ENCODE measurements around the gene SCARF1.

The SCARF1 gene

DNA sequence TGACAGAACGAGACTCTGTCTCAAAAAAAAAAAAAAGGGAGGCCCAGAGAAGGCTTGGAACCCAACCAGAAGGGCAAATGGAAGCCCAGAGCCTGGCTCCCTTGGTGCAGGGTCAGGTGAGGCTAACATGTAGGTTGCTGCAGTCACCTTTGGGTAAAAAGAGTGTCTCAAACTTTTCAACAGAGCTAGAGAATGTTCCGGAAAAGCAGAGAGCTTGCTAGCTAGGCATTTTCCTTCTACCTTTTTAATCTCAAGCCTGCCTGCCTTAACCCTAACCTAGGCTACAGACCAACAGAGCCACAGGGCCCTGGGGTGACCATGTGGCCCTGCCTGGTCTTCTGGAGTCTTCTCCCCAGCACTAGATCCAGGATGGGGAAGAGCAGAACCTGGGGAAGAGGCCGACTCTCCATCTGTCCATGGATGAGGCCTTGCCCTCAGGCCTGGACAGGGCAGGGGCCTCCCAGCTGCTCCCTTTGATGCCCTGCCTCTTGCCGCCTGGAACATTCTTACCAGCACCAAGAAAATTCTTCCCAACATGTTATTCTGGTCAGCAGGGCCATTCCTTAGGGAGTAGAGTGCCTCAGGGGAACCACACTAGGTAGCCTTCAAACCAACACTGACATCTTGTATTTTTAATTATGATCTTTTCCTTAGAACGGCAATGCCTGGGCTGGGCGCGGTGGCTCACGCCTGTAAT, 47.0 kb downstream of the SCARF1 start:
- Histone ChIP-seq H3K36me3 (ENCODE audit: control insufficient read depth, insufficient read depth, low read length) (no peaks in the 10 kb centered on the region), H3K27ac (ENCODE audit: low read depth, low read length) (no peak overlapping the region), H3K27me3 (ENCODE audit: control insufficient read depth, insufficient read depth, low read length) (no peaks in the 10 kb centered on the region), H3K9ac (ENCODE audit: low read length) (no peak overlapping the region), H3K4me1 (ENCODE audit: control insufficient read depth, insufficient read depth, low read length) (no peaks in the 10 kb centered on the region), H3K4me3 (ENCODE audit: low read length) (no peak overlapping the region)

DNA sequence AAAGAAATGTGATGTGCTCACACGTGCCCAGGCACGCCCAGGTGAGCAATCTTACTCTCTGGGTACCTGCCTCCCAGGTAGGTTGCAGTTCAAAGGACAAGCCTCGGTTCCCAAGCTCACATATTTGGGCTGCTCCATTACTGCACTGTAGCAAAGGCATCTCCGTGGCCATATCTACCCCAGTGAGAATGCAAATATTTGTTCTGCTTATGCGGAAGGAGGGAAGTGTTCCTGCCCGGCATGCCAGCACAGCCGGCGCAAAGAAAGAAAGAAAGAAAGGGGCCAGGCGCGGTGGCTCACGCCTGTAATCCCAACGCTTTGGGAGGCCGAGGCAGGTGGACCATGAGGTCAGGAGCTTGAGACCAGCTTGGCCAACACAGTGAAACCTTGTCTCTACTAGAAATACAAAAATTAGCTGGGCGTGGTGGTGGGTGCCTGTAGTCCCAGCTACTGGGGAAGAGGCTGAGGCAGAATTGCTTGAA, 47.6 kb downstream of the SCARF1 start:
- H3K4me3 ChIP-seq (ENCODE audit: low read length), result no peak overlapping the region
- H3K4me1 ChIP-seq (ENCODE audit: control insufficient read depth, insufficient read depth, low read length), result no peaks in the 10 kb centered on the region
- H3K27ac ChIP-seq (ENCODE audit: low read depth, low read length), result no peak overlapping the region
- H3K9ac ChIP-seq (ENCODE audit: low read length), result no peak overlapping the region
- H3K36me3 ChIP-seq (ENCODE audit: control insufficient read depth, insufficient read depth, low read length), result no peaks in the 10 kb centered on the region
- H3K27me3 ChIP-seq (ENCODE audit: control insufficient read depth, insufficient read depth, low read length), result no peaks in the 10 kb centered on the region

DNA sequence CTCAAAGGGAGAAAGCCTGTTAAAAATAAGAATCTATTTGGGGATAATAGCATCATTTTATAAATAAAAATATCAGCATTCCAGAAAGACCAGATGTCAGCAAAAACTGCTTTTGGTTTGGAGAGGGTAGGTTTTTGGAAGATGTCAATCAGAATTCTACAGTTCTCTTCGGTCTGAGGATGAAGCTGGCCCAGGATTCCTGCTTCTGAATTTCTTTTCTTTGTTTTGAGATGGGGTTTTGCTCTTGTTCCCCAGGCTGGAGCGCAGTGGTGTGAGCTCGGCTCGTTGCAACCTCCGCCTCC, 52.0 kb downstream of the SCARF1 start:
- no peak overlapping the region for H3K4me3 ChIP-seq (ENCODE audit: low read length)
- H3K27ac ChIP-seq (ENCODE audit: low read depth, low read length), result no peak overlapping the region
- no peak overlapping the region for H3K9ac ChIP-seq (ENCODE audit: low read length)
- H3K36me3 ChIP-seq (ENCODE audit: control insufficient read depth, insufficient read depth, low read length), result no peaks in the 10 kb centered on the region
- no peaks in the 10 kb centered on the region for H3K27me3 ChIP-seq (ENCODE audit: control insufficient read depth, insufficient read depth, low read length)
- H3K4me1 ChIP-seq (ENCODE audit: control insufficient read depth, insufficient read depth, low read length), result no peaks in the 10 kb centered on the region

DNA sequence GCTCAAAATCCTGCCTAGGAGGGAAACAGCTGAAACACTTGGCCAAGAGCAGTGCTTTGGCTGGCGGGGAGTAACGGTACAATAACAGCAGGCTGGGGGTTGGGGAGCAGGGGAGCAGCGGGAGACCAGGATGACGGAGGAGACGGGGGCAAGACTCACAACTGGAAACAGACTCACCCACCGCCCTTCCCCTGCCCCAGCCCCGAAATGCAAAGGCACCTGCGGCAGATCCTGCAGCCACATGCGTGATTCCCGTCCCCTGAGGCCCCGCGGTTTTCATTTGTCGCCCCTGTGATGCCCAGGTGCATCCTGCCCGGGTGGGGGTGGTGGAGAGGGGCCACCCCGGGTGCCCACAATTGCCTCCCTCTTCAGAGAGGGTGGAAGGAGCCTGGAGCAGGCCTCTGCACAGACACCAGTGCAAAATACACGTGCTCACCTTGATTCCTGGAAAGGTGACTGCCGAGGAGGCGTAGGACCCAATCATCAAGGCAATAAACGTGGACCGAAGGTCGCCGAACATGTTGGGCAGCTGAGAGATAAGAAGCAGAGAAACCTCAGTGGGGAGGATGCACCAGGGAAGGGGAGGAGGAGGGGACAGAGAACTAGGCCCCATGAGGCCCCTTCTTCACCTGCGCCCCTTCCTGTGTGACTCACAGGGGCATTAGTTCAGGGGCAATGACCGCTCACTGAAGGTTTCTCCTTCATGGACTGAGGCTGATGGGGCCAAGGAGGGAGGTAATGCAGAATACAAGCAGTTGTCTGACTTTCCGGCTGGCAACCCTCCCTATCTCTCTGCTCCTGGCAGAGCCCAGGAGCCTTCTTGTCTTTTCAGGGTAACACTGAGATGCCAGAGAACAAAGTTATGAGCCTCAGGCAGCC, 52.5 kb downstream of the SCARF1 start:
- Histone ChIP-seq H3K27me3 (ENCODE audit: control insufficient read depth, insufficient read depth, low read length) (no peaks in the 10 kb centered on the region), H3K27ac (ENCODE audit: low read depth, low read length) (no peak overlapping the region), H3K4me3 (ENCODE audit: low read length) (no peak overlapping the region), H3K4me1 (ENCODE audit: control insufficient read depth, insufficient read depth, low read length) (no peaks in the 10 kb centered on the region), H3K36me3 (ENCODE audit: control insufficient read depth, insufficient read depth, low read length) (no peaks in the 10 kb centered on the region), H3K9ac (ENCODE audit: low read length) (no peak overlapping the region)

DNA sequence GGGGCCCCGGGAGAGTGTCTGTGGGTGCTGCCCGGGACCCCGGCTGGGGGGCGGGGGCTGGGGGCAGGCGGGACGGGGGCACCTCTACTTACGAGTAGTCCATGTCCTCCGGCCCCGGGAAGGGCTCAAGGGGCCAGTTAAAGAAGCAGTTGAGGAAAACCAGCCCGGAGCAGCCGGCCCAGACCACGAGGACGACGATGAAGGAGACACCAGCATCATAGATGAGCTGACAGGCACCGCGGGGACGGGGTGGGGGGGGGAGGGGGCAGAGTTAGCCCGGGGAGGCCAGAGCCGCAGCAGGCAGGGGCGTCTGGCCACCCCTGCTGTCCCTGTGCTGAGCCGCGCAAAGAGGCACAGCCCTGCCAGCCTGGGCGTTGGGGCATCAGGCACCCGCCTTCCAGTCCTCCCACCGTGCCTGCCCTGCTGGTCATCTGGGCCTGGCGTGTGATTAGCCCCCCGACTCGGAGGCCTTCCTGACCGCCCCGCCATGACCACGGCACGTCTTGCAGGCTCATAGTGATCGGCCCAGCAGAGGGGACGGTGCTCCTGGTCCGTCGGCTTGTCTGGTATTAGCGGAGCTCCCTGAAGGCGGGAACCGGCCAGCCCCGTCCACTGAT, 54.0 kb downstream of the SCARF1 start:
- Histone ChIP-seq H3K4me3 (ENCODE audit: low read length) (no peak overlapping the region), H3K9ac (ENCODE audit: low read length) (no peak overlapping the region), H3K27ac (ENCODE audit: low read depth, low read length) (no peak overlapping the region), H3K4me1 (ENCODE audit: control insufficient read depth, insufficient read depth, low read length) (no peaks in the 10 kb centered on the region), H3K27me3 (ENCODE audit: control insufficient read depth, insufficient read depth, low read length) (no peaks in the 10 kb centered on the region), H3K36me3 (ENCODE audit: control insufficient read depth, insufficient read depth, low read length) (no peaks in the 10 kb centered on the region)

DNA sequence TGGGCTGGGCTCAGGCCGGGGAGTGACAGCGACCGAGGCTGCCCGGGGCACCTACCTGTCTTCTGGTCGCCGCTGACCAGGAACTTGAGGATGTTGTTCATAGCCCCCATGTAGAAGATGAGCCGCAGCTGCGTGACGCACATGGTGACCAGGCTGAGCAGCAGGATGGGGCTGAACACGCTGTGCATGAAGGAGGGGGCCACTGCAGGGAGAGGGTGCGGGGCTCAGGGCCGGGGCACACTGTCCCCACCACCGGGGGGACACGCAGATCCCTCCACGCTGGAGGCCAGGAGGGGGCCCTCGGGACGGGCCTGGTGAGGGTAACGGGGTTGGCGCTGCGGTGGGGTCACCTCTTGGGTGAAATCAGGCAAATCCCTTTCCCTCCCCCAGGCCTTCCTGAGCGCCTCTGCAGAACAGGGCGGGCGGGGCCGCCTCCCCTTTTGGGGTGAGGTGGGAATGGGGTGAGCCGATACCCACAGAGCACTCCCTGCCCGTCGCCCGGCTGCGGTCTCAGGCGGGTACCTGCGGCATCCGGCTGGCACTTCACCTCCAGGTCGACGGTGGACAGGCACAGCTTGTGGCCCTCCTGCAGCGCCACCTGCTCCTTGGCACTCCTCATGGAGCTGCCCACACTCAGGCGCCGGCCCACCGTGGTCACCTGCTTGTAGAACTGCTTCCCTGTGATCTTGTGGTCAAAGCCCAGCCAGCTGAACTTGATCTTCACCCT, 54.6 kb downstream of the SCARF1 start:
- Histone ChIP-seq H3K27me3 (ENCODE audit: control insufficient read depth, insufficient read depth, low read length) (no peaks in the 10 kb centered on the region), H3K4me3 (ENCODE audit: low read length) (no peak overlapping the region), H3K36me3 (ENCODE audit: control insufficient read depth, insufficient read depth, low read length) (no peaks in the 10 kb centered on the region), H3K4me1 (ENCODE audit: control insufficient read depth, insufficient read depth, low read length) (no peaks in the 10 kb centered on the region), H3K9ac (ENCODE audit: low read length) (no peak overlapping the region), H3K27ac (ENCODE audit: low read depth, low read length) (no peak overlapping the region)

DNA sequence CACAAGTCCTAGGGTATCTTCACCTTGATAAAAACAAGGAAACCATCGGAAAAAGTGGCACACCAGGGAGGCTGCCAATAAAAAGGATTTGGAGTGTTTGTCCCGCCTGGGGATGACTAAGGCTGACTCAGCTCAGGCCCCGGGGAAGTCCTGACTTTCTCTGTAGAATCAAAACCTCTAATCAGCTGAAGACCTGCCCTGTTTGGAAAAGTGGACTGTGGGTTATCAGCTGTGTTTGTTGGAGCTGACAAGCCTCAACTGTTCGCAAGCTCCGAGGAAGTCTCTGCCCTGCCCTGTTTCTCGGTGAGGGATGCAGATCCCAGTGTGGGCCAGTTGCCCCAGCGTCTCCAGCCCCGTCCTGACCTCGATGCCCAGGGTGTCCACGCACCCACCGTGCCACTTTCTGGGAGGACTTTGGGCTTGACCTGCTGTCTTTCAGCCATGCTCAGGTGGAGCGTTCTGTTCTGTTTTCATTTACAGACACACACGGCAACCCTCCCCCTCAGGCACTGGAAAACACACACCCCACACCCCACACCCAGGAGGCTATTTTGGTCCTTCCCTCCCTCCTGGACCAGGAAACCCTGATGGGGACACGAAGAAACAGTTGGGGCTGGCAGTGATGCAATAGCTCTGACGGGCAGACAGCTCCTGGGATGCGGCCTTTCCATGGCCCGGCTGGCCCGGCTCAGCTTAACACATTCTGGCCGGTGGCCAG, 55.3 kb downstream of the SCARF1 start:
- no peaks in the 10 kb centered on the region for H3K4me1 ChIP-seq (ENCODE audit: control insufficient read depth, insufficient read depth, low read length)
- H3K4me3 ChIP-seq (ENCODE audit: low read length), result no peak overlapping the region
- no peak overlapping the region for H3K9ac ChIP-seq (ENCODE audit: low read length)
- no peaks in the 10 kb centered on the region for H3K27me3 ChIP-seq (ENCODE audit: control insufficient read depth, insufficient read depth, low read length)
- H3K36me3 ChIP-seq (ENCODE audit: control insufficient read depth, insufficient read depth, low read length), result no peaks in the 10 kb centered on the region
- no peak overlapping the region for H3K27ac ChIP-seq (ENCODE audit: low read depth, low read length)

DNA sequence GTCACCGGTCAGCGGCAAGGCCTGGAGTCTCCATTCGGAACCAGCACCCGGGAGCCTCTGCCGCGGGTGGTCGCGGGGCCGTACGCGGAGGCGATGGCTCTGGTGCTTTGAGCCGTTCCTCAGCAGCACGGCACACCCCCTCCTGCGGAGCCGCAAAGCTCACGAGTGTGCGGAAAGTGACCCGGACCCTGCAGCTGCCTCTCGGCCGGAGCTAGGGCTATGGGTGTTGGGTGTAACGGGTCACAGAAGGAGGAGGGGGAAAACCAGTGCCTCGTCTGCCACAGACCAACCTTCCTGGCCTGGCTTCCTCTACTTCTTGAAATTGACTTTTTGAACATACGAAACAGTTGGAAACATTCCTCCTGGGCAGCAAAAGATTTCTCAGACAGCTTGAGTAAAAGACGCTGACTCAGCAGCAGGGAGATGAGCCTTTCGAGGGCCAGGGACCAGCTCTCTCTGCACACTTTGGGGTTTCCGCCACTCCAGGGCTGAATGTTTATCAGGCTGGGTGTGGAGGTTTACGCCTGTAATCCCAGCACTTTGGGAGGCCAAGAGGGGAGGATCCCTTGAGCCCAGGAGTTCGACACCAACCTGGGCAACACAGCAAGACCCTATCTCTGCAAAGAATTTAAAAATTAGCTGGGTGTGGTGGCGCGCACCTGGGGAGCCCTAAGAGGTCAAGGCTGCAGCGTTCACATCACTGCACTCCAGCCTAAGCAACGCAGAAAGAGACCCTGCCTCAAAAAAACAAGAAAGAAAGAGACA, 56.5 kb downstream of the SCARF1 start:
- H3K27me3 ChIP-seq (ENCODE audit: control insufficient read depth, insufficient read depth, low read length), result no peaks in the 10 kb centered on the region
- H3K36me3 ChIP-seq (ENCODE audit: control insufficient read depth, insufficient read depth, low read length), result no peaks in the 10 kb centered on the region
- H3K27ac ChIP-seq (ENCODE audit: low read depth, low read length), result no peak overlapping the region
- no peak overlapping the region for H3K9ac ChIP-seq (ENCODE audit: low read length)
- H3K4me1 ChIP-seq (ENCODE audit: control insufficient read depth, insufficient read depth, low read length), result no peaks in the 10 kb centered on the region
- H3K4me3 ChIP-seq (ENCODE audit: low read length), result no peak overlapping the region

DNA sequence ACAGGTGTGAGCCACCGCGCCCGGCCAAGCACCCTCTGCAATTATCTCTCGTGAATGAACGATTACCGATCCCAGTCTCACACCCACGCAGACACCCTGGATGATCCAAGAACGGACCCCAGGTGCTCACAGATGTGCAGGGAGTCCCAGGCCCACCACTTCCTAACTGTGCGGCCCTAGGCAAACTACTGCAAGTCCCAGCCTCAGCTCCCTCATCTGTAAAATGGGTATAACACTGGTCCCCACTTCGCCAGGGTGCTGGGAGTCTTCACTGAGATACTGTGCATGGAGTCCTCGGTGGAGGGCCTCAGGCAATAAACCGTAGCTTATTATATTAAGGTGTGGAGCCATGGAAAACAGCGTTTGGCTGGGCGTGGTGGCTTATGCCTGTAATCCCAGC, 61.4 kb downstream of the SCARF1 start:
- H3K4me1 ChIP-seq (ENCODE audit: control insufficient read depth, insufficient read depth, low read length), result no peaks in the 10 kb centered on the region
- H3K9ac ChIP-seq (ENCODE audit: low read length), result no peak overlapping the region
- H3K36me3 ChIP-seq (ENCODE audit: control insufficient read depth, insufficient read depth, low read length), result peaks cover 3% of the 10 kb centered on the region
- no peak overlapping the region for H3K4me3 ChIP-seq (ENCODE audit: low read length)
- H3K27ac ChIP-seq (ENCODE audit: low read depth, low read length), result no peak overlapping the region
- H3K27me3 ChIP-seq (ENCODE audit: control insufficient read depth, insufficient read depth, low read length), result no peaks in the 10 kb centered on the region
